Stimulated activated naive CD4-positive, alpha-beta T cell (primary cell): Measurements from ENCODE around the gene RNF44.

Experiments used
- DNase-seq, 6 experiments: peaks; one replicate each; lab custom pipeline; 2025; lab: John Stamatoyannopoulos, UW

The RNF44 gene

GRCh38 chr5:176535664-176536131, 1.5 kb downstream of the RNF44 start:
- DNase-seq = no peak

GRCh38 chr5:176535101-176535663, 2.0 kb downstream of the RNF44 start:
- DNase-seq = peak in 3 of 6 experiments; percentile 23 to 42 (median 35)

GRCh38 chr5:176534640-176535039, 2.6 kb downstream of the RNF44 start:
- DNase-seq = peak in 1 of 6 experiments; percentile 25

GRCh38 chr5:176533894-176534611, 3.1 kb downstream of the RNF44 start:
- DNase-seq = peak in 5 of 6 experiments; percentile 36 to 65 (median 58)

DNA sequence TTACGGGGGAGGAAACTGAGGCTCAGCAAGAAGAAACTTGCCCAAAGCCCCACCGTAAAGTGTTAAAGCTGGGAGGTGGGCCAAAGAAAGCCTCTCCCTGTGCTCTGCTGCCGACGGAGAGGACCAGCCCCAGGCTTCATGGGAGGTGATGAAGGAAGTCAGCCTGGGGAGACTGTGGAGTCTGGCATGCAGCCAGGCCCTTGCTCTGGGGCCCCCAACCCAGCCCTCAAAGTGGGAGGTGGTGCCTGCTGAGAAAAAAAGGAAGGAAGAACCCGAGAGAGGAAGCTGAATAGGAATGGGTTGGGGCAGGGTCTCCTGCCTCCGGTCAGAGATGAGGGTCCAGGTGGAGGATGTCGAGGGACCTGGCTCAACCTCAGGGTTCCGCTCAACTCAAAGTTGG, 3.8 kb downstream of the RNF44 start:
- DNase-seq = peak in 3 of 6 experiments; percentile 27 to 45 (median 32)

DNA sequence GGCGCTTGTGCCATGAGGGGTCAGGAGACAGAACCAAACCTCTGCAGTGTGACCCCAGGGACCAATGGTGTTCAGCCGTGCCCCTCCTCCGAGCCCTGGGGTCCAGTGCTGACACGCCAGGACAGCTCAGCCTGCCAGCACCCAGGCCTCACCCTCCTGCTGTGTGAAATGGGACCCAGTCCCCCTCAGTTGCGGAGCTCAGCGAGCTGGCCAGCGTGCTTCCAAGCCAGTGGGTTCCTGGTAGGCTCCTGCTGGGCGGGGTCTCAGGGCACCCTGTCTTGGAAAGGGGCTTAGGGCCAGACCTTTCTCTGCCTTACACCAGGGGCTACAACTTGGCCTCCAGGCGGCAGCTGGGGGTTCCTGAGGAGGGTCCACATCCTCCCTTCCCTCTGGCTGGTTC, 4.4 kb downstream of the RNF44 start:
- no peak for DNase-seq

- no peak for DNase-seq
Measured at GRCh38 chr5:176531902-176532493, 5.2 kb downstream of the RNF44 start.

- peak in 3 of 6 experiments; percentile 18 to 38 (median 32) for DNase-seq
Measured at GRCh38 chr5:176530983-176531901, 6.0 kb downstream of the RNF44 start.

DNA sequence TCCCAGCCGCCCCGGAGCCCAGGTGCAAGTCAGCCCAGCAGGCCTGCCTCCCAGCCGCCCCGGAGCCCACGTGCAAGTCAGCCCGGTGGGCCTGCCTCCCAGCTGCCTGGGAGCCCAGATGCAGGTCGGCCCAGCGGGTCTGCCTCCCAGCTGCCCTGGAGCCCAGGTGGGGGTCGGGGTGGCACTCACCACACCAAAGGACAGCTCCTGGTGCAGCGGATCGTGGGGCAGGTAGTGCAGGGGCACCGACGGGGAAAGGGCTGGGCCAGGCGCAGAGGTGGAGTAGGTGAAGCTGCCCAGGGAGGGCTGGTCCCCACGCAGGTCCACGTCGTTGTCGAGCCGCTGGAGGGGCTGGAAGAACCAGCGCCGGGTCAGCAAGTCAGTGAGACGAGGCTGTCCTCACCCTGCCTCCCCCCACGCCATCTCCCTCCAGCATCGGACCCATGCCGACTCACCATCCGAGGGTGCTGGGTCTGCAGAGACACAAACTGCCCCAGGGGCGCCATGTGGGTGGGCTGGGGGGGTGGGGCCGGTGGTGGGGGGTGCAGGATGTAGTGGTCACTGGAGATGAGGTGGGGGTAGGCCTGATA, 6.7 kb downstream of the RNF44 start:
- DNase-seq = peak in 2 of 6 experiments; percentile 20 to 33

- DNase-seq = peak; percentile 41 to 83 (median 66)
Measured at GRCh38 chr5:176529741-176530141, 7.5 kb downstream of the RNF44 start.

DNA sequence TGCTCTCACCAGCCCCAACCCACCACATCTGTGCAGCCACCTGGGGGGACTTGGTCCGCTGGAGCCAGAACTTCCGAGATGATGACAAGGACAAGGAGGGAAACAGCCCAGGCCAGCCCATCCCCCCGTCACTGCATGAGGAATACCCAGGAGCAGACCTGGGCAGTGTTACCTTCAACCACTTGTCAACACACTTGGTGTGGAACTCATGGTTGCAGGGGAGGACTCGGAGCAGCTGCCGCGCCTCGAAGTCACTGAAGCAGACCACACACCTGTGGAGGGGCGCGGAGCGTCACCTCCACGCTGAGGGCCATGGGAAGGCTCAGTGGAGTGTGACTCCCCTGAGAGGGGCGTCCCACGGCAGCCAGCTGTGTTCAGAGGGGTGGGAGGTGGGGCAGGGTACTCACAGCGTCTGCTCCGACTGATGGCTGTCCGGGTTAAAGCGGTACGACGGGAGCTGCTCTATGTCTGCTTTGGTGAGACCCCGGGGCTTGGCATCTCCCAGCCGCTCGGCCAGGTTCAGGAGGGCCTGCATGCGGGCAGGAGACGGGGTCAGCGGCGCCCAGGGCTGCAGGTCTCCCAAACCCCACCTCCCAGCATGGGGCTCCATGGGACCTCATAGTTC, 8.0 kb downstream of the RNF44 start:
- DNase-seq = no peak

DNA sequence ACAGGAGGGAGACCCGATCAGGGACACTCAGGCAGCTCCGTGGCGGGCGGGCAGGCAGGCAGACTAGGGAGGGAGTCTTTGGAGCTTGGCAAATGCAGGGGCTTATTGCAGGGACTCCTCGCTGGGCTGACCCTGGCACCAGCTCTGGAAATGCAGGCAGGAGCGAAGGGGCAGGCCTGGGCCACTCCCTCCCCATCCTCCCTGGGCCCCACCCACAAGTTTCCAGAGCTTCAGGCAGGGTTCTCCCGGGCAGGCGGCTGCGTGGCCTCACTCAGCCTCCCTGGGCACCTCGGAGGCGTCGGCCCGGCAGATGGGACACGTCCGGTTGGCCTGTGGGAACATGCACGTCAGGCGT, 8.5 kb downstream of the RNF44 start:
- no peak for DNase-seq

GRCh38 chr5:176528301-176528700, 8.9 kb downstream of the RNF44 start:
- no peak for DNase-seq

DNA sequence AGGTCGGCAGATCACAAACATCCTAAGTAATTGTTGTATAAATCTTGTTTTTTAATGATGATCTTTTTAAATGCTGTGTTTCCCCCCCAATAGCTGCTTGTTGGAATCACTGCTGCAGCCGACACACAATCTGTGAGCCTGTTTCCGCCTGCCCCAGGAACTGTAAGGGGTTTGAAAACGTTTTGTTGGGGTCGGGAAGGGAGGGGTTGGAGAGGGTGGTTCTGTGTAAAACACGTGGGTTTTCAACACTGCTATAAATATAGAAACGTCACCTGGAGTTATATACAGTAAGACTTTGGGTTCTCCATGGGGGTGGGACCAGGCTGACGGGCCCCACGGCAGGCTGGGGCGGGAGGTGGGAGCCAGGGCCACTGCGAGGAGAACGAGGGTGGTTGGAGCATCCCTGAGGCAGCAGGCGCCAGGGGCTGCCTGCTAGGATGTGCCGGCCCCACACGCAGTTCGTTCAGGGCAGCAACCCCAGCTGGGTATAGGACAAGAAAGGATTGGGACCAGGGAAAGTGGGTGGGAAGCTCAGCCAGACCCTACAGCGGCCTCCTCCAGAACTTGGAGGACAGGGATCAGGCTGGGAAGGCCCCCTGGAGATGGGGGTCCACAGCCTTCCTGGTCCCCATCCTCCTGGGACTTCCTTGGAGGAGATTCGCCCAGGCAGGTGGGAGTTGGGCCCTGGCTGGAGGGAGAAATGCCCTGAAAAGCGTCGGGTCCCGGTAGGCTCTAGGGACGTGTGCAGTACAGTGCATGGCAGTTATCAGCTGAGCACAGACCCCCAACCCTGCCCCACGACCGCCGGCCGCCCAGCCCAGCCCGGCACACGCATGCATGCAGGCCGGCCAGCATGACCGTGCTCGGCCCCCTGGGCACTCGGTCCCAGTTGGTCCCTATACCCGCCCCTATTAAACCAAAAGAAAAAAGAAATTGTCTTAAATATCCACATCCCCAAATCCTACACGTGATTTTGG, 9.7 kb downstream of the RNF44 start:
- no peak for DNase-seq

GRCh38 chr5:176526462-176526861, 10.7 kb downstream of the RNF44 start:
- no peak for DNase-seq

DNA sequence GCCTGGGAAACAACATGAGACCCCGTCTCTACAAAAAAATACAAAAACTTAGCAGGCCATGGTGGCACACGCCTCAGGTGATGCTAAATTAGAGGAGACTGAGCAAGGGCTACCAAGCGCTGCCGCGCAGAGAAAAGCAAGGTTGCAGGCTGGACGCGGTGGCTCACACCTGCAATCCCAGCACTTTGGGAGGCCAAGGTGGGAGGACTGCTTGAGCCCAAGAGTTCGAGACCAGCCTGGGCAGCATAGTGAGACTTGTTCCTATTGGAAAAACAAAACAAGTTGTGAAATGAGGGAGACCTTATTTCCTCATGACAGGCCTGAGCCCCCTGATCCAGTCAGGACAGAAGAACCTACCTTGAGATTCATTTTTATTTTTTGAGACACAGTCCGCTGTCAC, 11.5 kb downstream of the RNF44 start:
- no peak for DNase-seq

DNA sequence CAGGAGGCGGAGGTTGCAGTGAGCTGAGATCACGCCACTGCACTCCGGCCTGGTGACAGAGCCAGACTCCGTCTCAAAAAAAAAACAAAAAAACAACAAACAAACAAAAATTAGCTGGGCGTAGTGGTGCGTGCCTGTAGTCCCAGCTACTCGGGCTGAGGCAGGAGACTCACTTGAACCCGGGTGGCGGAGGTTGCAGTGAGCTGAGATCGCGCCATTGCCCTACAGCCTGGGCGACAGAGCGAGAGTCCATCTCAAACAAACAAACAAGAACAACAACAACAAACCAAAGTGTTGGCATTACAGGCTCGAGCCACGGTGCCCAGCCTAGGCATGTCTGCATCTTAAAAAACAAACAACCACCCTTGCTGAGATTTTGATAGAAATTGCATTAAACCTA, 12.2 kb downstream of the RNF44 start:
- DNase-seq = no peak

DNA sequence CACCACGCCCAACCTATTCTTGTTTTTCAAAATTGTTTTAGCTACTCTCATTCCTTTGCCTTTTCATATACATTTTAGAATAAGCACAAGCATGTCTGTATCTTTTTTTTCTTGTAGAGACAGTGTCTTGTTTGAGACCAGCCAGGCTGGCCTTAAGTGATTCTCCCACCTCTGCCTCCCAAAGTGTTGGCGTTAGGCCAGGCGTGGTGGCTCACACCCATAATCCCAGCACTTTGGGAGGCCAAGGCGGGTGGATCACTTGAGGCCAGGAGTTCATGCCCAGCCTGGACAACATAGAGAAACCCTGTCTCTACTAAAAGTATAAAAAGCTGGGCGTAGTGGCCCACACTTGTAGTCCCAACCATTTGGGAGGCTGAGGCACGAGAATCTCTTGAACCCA, 13.1 kb downstream of the RNF44 start:
- no peak for DNase-seq

DNA sequence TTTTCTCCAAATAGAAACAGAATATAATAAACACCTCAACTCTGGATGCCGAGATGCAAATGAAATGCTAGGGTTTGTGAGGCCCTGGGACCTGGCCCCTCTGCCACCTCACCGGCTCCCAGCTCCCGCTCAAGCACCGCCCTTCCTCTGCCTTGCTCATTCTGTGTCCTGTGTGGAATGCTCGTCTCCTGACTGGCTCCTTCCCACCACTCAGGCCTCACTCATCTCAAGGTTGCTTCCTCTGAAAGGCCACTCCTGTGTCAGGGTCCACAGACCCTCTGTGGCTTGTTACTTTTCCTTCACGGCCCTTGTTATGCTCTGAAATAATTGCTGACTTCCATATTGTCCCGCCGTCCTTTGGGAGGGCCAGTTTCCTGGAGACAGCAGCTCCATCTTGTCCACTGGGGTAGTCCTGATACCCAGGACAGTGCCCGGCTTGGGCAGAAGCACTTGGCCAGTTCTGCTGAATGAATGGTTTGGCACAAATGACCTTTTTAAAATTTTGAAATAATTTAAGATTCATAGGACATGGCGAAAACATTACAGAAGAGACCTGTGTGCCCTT, 15.4 kb downstream of the RNF44 start:
- no peak for DNase-seq

GRCh38 chr5:176521286-176521685, 15.9 kb downstream of the RNF44 start:
- DNase-seq = no peak
